Activated CD4-positive, alpha-beta T cell treated with anti-CD3 and anti-CD28 coated beads for 36 hours (primary cell): ENCODE data around the gene SHANK2. TPM values are rescaled to one million over a fixed set of nuclear protein-coding genes. Genes with fewer than 3 reads are reported as not detected.

Source experiments
- ATAC-seq: fragments of 200-7000 bp; cut with Tn5 transposase; one replicate; pipeline ENCODE4 v1.10.0; 2021; ENCODE audit warnings: mild to moderate bottlenecking, moderate library complexity
- CTCF ChIA-PET: fragments of 350-600 bp; sonication (Branson Sonifier 250); formaldehyde crosslinking; loops from one replicate; lab custom pipeline; 2021; ENCODE audit warnings: antibody characterized with exemption; lab: Charles Lee
- POLR2A ChIA-PET: fragments of 350-600 bp; sonication (Branson Sonifier 250); formaldehyde crosslinking; loops from one replicate; lab custom pipeline; 2021; ENCODE audit warnings: antibody characterized with exemption, inconsistent platforms; lab: Charles Lee
- DNase-seq: peaks from one replicate; pipeline ENCODE4 v3.0.0-alpha.2; 2020
- H3K27ac Mint-ChIP-seq: one replicate; pipeline ENCODE4 v1.8.0; 2021; ENCODE audit warnings: mixed read lengths
- H3K27me3 Mint-ChIP-seq: one replicate; pipeline ENCODE4 v1.8.0; 2021; ENCODE audit warnings: mixed read lengths
- H3K36me3 Mint-ChIP-seq: one replicate; pipeline ENCODE4 v1.8.0; 2021; ENCODE audit warnings: low read depth, mixed read lengths
- H3K4me1 Mint-ChIP-seq: one replicate; pipeline ENCODE4 v1.8.0; 2021; ENCODE audit warnings: mixed read lengths
- H3K4me3 Mint-ChIP-seq: one replicate; pipeline ENCODE4 v1.8.0; 2021; ENCODE audit warnings: mild to moderate bottlenecking, moderate library complexity, mixed read lengths
- H3K9me3 Mint-ChIP-seq: one replicate; pipeline ENCODE4 v1.8.0; 2021; ENCODE audit warnings: low read depth, mixed read lengths
- intact Hi-C, 2 experiments: fragments of 100-400 bp; cut with DNase I in 1 of 2; cut with micrococcal nuclease in 1 of 2; formaldehyde crosslinking; loops; one replicate each; pipeline versions ENCODE4 v1.14.2 to v1.15.1; 2022 to 2024; cut with DNase I, micrococcal nuclease
- total RNA-seq, 2 experiments: library from RNA; stranded (reverse); gene quantifications; one replicate each; pipeline ENCODE4 v1.2.3, GENCODE V29; 2021

The SHANK2 gene
- total RNA-seq, 2 experiments from 2014 or later, result not detected

DNA sequence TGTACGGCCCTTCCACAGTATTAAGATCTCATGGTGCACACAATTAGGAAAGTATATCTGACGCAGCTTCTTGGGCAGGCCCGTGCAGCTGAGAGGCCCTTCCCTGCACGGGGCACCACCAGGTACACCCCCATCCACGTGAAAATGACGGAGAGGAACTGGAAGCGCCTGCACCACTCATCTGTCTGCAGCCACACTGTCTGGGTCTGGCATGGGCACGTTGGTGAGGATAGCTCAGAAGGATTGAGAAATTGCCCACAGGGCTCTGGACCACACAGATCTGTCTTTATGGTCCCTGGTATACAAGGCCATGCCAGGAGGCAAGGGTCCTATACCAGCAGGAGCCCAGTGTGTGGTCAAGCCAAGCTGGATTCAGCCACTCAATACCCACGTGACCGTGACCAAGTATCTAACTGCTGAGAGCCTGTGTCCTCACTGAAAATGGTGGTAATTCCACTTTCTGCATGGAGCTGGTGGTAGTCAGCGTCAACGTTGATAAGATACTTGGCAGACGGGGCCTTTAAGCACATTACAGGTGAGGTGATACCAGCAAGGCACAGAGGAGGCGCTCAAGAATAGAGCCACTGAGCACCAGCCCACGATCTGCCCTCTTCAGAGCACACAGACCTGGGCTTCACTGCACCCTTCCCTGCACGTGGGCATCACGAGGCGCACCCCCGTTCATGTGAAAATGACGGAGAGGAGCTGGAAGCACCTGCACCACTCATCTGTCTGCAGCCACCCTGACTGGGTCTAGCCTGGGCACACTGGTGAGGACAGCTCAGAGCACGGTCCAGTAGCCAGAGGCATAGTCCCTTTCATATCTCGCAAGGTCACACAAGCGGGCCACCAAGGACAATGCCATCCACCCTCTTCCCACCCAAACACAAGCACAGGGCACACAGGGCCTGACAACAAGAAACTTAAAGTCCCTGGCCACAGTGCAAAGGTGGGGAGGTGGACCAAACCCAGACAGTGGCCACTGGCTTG is 28.4 kb downstream of the SHANK2 start:
- no peaks in the 10 kb centered on the region for H3K4me1 Mint-ChIP-seq
- DNase-seq (no peak), ATAC-seq (no peak)
- intact Hi-C loops, result no loop called here
- H3K27ac Mint-ChIP-seq, result no peak overlapping the region
- H3K9me3 Mint-ChIP-seq, result peaks cover 20% of the 10 kb centered on the region
- H3K27me3 Mint-ChIP-seq, result peaks cover 8% of the 10 kb centered on the region
- CTCF ChIA-PET, result interaction anchor here (0.7 kb wide), 1 partner anchor 175 kb away, joined by 3 read pairs; no protein-coding TSS in a partner anchor
- no peak overlapping the region for H3K4me3 Mint-ChIP-seq
- no peaks in the 10 kb centered on the region for H3K36me3 Mint-ChIP-seq
- POLR2A ChIA-PET, result no interaction called here

DNA sequence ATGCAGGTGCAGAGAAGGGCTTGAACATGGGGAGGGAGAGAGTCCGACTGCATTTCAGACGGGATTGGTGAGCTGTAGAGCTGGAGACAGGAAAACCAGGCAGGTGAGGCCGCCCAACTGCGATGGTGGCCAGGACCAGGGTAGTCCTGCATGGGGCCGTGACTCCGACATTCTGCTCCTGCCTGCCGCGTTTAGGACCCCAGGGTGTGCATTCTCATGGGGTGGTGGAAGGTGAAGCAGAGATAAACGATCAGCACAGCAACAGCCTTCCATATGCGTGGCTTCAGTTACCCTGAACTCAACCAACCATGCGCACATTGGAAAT is 29.3 kb downstream of the SHANK2 start:
- ATAC-seq (no peak), DNase-seq (no peak)
- Mint-ChIP-seq H3K4me3 (no peak overlapping the region), H3K9me3 (peaks cover 20% of the 10 kb centered on the region), H3K27me3 (peaks cover 8% of the 10 kb centered on the region), H3K27ac (no peak overlapping the region), H3K4me1 (no peaks in the 10 kb centered on the region), H3K36me3 (no peaks in the 10 kb centered on the region)
- POLR2A ChIA-PET, result no interaction called here
- intact Hi-C loops, result no loop called here
- CTCF ChIA-PET, result no interaction called here

DNA sequence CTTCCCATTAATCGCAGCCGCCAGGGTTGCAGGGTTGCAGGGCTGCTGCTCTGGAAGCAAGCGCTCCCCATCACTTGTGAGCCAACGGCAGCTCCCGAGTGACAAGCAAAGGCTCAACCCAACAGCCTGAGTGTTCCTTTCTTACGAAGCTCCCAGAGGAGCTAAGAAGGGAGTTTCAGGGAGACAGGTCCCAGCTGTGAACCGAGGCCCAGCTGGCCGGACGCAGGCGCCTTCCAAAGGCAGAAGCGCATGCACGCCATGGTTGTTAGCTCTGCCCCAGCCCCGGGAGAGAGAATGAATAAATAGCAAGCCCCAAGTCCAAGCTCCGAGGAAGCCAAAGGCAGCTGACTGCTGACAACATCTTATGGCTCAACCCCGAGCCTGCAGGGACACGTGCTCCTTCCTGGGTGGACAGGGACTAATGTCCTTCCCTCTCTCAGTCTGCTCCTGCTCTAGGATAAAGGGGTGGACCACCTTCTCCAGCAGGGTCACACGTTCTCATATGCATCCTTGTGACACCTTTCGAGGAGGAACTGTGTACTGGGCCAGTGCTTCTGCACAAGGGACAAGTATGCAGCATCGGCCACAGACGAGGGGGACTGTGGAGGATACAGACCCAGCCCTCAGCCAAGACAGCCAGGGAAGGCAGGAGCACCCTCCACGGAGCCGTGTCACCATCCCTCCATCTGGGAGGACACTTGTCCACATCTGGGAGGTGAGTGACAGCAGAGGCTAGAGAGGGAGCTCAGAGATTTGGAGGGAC is 29.9 kb downstream of the SHANK2 start:
- ATAC-seq (no peak), DNase-seq (no peak)
- no peaks in the 10 kb centered on the region for H3K4me1 Mint-ChIP-seq
- POLR2A ChIA-PET, result no interaction called here
- H3K27ac Mint-ChIP-seq, result no peak overlapping the region
- intact Hi-C loops, result no loop called here
- peaks cover 4% of the 10 kb centered on the region for H3K27me3 Mint-ChIP-seq
- CTCF ChIA-PET, result interaction anchor here (0.6 kb wide), 1 partner anchor 1380 kb away, joined by 3 read pairs; no protein-coding TSS in a partner anchor
- H3K4me3 Mint-ChIP-seq, result no peak overlapping the region
- H3K9me3 Mint-ChIP-seq, result peaks cover 16% of the 10 kb centered on the region
- H3K36me3 Mint-ChIP-seq, result no peaks in the 10 kb centered on the region

DNA sequence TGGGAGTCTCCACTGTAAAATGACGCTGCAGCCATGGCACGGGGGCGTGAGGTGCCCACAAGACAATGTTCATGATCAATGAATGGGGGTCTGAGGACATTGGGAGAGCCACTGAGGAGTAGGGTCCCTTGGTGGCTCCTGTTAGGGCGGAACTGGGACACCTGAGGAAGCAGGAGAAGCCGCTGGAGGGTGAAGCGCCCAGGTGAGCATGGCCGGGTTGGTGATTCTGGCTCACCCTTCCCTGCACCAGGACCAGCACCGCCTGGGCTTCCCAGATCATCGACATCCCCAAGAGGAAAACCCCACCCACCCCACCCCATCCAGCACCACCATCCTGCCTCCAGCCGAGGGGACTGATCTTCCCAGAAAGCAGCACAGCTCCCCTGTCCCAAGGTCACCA is 30.6 kb downstream of the SHANK2 start:
- Mint-ChIP-seq H3K4me1 (no peaks in the 10 kb centered on the region), H3K9me3 (peaks cover 9% of the 10 kb centered on the region), H3K27ac (no peak overlapping the region), H3K4me3 (no peak overlapping the region), H3K27me3 (peaks cover 1% of the 10 kb centered on the region), H3K36me3 (no peaks in the 10 kb centered on the region)
- CTCF ChIA-PET, result interaction anchor here (0.6 kb wide), 1 partner anchor 1380 kb away, joined by 3 read pairs; no protein-coding TSS in a partner anchor
- intact Hi-C loops, result no loop called here
- no peak for ATAC-seq
- POLR2A ChIA-PET, result no interaction called here
- DNase-seq, result no peak

- H3K27ac Mint-ChIP-seq, result no peak overlapping the region
- peaks cover 8% of the 10 kb centered on the region for H3K9me3 Mint-ChIP-seq
- H3K4me1 Mint-ChIP-seq, result no peaks in the 10 kb centered on the region
- ChIA-PET POLR2A (no interaction called here), CTCF (no interaction called here)
- no peak overlapping the region for H3K4me3 Mint-ChIP-seq
- no peak for DNase-seq
- no peak for ATAC-seq
- no peaks in the 10 kb centered on the region for H3K36me3 Mint-ChIP-seq
- H3K27me3 Mint-ChIP-seq, result peaks cover 2% of the 10 kb centered on the region
- intact Hi-C loops, result no loop called here
Observed at GRCh38 chr11:71221201-71221600, 31.2 kb downstream of the SHANK2 start.

DNA sequence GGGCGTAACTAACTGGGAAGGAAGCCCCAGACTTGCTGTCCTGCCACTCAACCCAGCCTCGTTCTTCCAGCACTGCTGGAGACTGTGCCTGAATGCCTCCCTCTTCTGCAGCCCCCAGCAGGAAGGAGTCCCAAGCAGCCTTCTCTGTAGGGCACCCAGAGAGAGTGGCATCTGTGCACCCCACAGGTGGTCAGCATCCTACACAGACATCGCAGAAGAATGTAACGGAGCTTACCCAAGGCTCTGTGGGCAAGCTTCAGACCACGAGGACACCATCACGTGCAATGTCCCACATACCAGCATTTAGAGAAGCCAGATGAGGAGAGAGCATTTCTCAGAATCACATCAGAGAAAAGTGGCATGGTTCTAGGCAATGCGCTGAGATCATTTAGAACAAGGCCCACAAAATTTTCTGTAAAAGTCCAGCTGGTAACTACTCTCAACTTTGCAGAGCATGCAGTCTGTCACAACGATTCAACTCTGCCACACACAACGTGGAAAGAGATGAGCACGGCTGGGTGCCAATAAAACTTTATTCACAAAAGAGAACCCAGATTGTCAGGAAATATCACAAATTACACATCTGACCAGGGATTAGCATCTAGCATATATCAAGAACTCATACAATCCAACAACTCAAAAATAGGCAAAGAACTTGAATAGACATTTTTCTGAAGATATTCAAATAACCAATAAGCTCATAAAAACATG is 33.4 kb downstream of the SHANK2 start:
- Mint-ChIP-seq H3K4me3 (no peak overlapping the region), H3K9me3 (no peaks in the 10 kb centered on the region), H3K27ac (no peak overlapping the region), H3K27me3 (peaks cover 5% of the 10 kb centered on the region), H3K36me3 (no peaks in the 10 kb centered on the region), H3K4me1 (no peaks in the 10 kb centered on the region)
- ChIA-PET POLR2A (no interaction called here), CTCF (interaction anchor here (0.7 kb wide), 1 partner anchor 33 kb away, joined by 3 read pairs; no protein-coding TSS in a partner anchor)
- no peak for ATAC-seq
- intact Hi-C loops, result no loop called here
- no peak for DNase-seq

DNA sequence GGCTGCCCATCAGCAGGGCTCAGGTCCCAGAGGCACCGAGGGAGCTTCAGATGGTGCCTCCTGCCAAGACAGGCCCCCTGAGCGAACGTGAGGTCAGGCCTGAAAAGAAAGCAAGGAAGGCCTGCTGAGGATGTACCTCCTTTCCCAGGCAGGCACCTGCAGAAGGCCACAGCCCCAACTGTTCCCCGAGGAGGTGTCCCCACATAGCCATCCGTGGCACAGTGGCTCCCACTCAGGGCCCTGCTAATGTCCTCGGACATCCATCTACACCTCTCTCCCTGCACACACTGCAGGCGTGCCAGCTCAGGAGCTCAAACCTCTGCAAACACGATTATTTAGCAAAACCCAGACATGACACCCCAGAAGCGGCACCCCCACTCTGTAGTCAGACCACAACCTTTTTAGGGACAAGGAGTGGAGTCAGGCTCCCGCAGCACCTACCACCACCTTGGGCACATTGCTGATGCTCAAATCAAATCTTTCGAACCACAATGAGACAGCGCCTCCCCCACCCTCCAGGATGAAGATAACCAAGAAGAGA is 36.9 kb downstream of the SHANK2 start:
- Mint-ChIP-seq H3K27ac (no peak overlapping the region), H3K9me3 (no peaks in the 10 kb centered on the region), H3K4me1 (no peaks in the 10 kb centered on the region), H3K4me3 (no peak overlapping the region), H3K27me3 (peaks cover 5% of the 10 kb centered on the region), H3K36me3 (no peaks in the 10 kb centered on the region)
- no peak for DNase-seq
- ATAC-seq, result no peak
- ChIA-PET POLR2A (no interaction called here), CTCF (interaction anchor here (0.6 to 1.0 kb wide), 2 partner anchors 10 to 31 kb away, joined by 3 to 5 read pairs; no protein-coding TSS in a partner anchor)
- intact Hi-C loops, result no loop called here

- H3K27ac Mint-ChIP-seq, result no peak overlapping the region
- H3K4me3 Mint-ChIP-seq, result no peak overlapping the region
- POLR2A ChIA-PET, result no interaction called here
- no peaks in the 10 kb centered on the region for H3K9me3 Mint-ChIP-seq
- DNase-seq (no peak), ATAC-seq (no peak)
- H3K36me3 Mint-ChIP-seq, result no peaks in the 10 kb centered on the region
- H3K27me3 Mint-ChIP-seq, result peaks cover 5% of the 10 kb centered on the region
- H3K4me1 Mint-ChIP-seq, result no peaks in the 10 kb centered on the region
- intact Hi-C loops, result no loop called here
- CTCF ChIA-PET, result interaction anchor here (0.6 kb wide), 1 partner anchor 32 kb away, joined by 3 read pairs; no protein-coding TSS in a partner anchor
Observed at GRCh38 chr11:71214553-71215424, 37.6 kb downstream of the SHANK2 start.

GRCh38 chr11:71213696-71214552 is 38.5 kb downstream of the SHANK2 start:
- Mint-ChIP-seq H3K4me3 (no peak overlapping the region), H3K4me1 (no peaks in the 10 kb centered on the region), H3K36me3 (no peaks in the 10 kb centered on the region), H3K27me3 (peaks cover 5% of the 10 kb centered on the region), H3K9me3 (no peaks in the 10 kb centered on the region), H3K27ac (no peak overlapping the region)
- ChIA-PET CTCF (no interaction called here), POLR2A (no interaction called here)
- DNase-seq, result no peak
- ATAC-seq, result no peak
- intact Hi-C loops, result no loop called here
